Lung (tissue), 12 donors: Measurements from ENCODE around the gene TTC34. TPM values are rescaled to one million over a fixed set of nuclear protein-coding genes. Genes with fewer than 3 reads are reported as not detected.

Experiments used
- ATAC-seq: fragments of 200-7000 bp; cut with Tn5 transposase; one replicate; pipeline ENCODE4 v1.9.1; 2020; ENCODE audit warnings: moderate number of reproducible peaks; ENCODE audit not compliant: insufficient read depth, low FRiP score
- DNase-seq, 3 donors: peaks; one replicate each; pipeline ENCODE4 v3.0.0-alpha.2; 2013 to 2017
- H3K27ac ChIP-seq, 2 donors: one replicate each; pipeline ENCODE4 v1.5.1; 2013; ENCODE audit warnings: mild to moderate bottlenecking in 2 of 2, moderate library complexity in 2 of 2, control low read depth in 1 of 2, inconsistent platforms in 1 of 2, low read depth in 1 of 2, low read length in 1 of 2
- H3K27me3 ChIP-seq, 3 donors: one replicate each; pipeline ENCODE4 v1.5.1; 2013; ENCODE audit warnings: low read length in 2 of 3; ENCODE audit not compliant: control insufficient read depth in 3 of 3, insufficient read depth in 3 of 3
- H3K36me3 ChIP-seq, 4 donors: one replicate each; pipeline ENCODE4 v1.5.1; 2013; ENCODE audit warnings: low read length in 4 of 4, mild to moderate bottlenecking in 1 of 4, moderate library complexity in 1 of 4; ENCODE audit not compliant: control insufficient read depth in 4 of 4, insufficient read depth in 4 of 4
- H3K4me1 ChIP-seq, 5 donors: one replicate each; pipeline ENCODE4 v1.5.1; 2013; ENCODE audit warnings: low read length in 5 of 5, mild to moderate bottlenecking in 2 of 5, moderate library complexity in 1 of 5; ENCODE audit not compliant: control insufficient read depth in 5 of 5, insufficient read depth in 5 of 5
- H3K4me3 ChIP-seq: one replicate; pipeline ENCODE4 v1.5.1; 2013; ENCODE audit warnings: mild to moderate bottlenecking, control low read depth, moderate library complexity
- H3K9ac ChIP-seq, 2 donors: one replicate each; pipeline ENCODE4 v1.5.1; 2013; ENCODE audit warnings: low read length in 2 of 2, control low read depth in 1 of 2; ENCODE audit not compliant: insufficient read depth in 1 of 2
- H3K9me3 ChIP-seq, 4 donors: one replicate each; pipeline ENCODE4 v1.5.1; 2013; ENCODE audit warnings: low read length in 3 of 4, mild to moderate bottlenecking in 1 of 4, moderate library complexity in 1 of 4; ENCODE audit not compliant: control insufficient read depth in 4 of 4, insufficient read depth in 3 of 4
- CTCF ChIP-seq: IDR thresholded peaks from 2 replicates; pipeline ENCODE4 v1.5.1; 2012; ENCODE audit warnings: mild to moderate bottlenecking; ENCODE audit errors: control extremely low read depth, extremely low read depth
- WGBS, 2 donors: extraction: QIAGEN DNeasy Blood & Tissue Kit; methylation state at CpG; one replicate each; pipeline ENCODE4 v1.1.7; 2013; 5-methylcytosine and 5-hydroxymethylcytosine counted together
- polyA plus RNA-seq, 2 donors: library from polyadenylated mRNA; stranded (reverse); fragments of 200-250 nt; gene quantifications; one replicate each; pipeline ENCODE4 v1.2.1, GENCODE V29; 2013
- total RNA-seq, 2 donors: library from RNA; depleted of rRNA in 1 of 2; stranded (reverse); fragments of >200 nt in 1 of 2; gene quantifications; one replicate each; pipeline ENCODE4 v1.2.1, GENCODE V29; 2014 to 2021
- donor health status: control.
- donor health status: control.
- donor health status: Bipolar disorder and iron deficiency.
- donor health status: healthy.
- donor health status: DM: yes; HTN: yes; CAD: no.

The TTC34 gene
- total and polyA plus RNA-seq, 4 donors: 0.30 to 3.3 (median 0.75) TPM

- WGBS, 2 donors: 89 to 91% methylated on average over 14 of the region's 14 CpGs
- Histone ChIP-seq H3K4me1 (peaks cover 0 to 16% (median 0%) of the 10 kb centered on the region in 5 donors), H3K9me3 (peaks cover 0 to 10% (median 3%) of the 10 kb centered on the region in 4 donors)
Observed at GRCh38 chr1:2644171-2644570, 157.3 kb downstream of the TTC34 start.

GRCh38 chr1:2643414-2644077 is 157.9 kb downstream of the TTC34 start:
- no peak for TF ChIP-seq CTCF
- ATAC-seq: no peak
- H3K4me1 ChIP-seq: peaks cover 0 to 16% (median 0%) of the 10 kb centered on the region in 5 donors
- peak overlapping the region; percentile 66 for H3K4me3 ChIP-seq
- no peaks in the 10 kb centered on the region for H3K27me3 ChIP-seq
- H3K9ac ChIP-seq: no peak overlapping the region
- H3K36me3 ChIP-seq: no peaks in the 10 kb centered on the region
- H3K9me3 ChIP-seq: peaks cover 0 to 4% (median under 1%) of the 10 kb centered on the region in 4 donors
- 13 to 16% methylated on average over 24 of the region's 24 CpGs for WGBS, 2 donors
- no peak for DNase-seq
- no peak overlapping the region for H3K27ac ChIP-seq

More at GRCh38 chr1:2644171-2644570, 157.3 kb downstream of the TTC34 start:
- H3K27ac ChIP-seq: no peak overlapping the region
- no peak for DNase-seq
- TF ChIP-seq CTCF: no peak
- no peaks in the 10 kb centered on the region for H3K36me3 ChIP-seq
- no peak for ATAC-seq
- no peak overlapping the region for H3K4me3 ChIP-seq
- H3K27me3 ChIP-seq: no peaks in the 10 kb centered on the region
- no peak overlapping the region for H3K9ac ChIP-seq

GRCh38 chr1:2642560-2643413 is 158.7 kb downstream of the TTC34 start:
- H3K27me3 ChIP-seq: no peaks in the 10 kb centered on the region
- DNase-seq (peak; percentile 96 to 98 (median 97)), ATAC-seq (peak; percentile 81)
- H3K9ac ChIP-seq: peak overlapping the region; percentile 42 to 63
- peak overlapping the region; percentile 87 to 89 for H3K27ac ChIP-seq
- peak overlapping the region; percentile 66 for H3K4me3 ChIP-seq
- TF ChIP-seq CTCF: no peak
- H3K4me1 ChIP-seq: peaks cover 0 to 16% (median 0%) of the 10 kb centered on the region in 5 donors
- H3K9me3 ChIP-seq: peaks cover 0 to 2% (median 0%) of the 10 kb centered on the region in 4 donors
- WGBS, 2 donors: 0% methylated on average over 67 to 84 of the region's 84 CpGs
- no peaks in the 10 kb centered on the region for H3K36me3 ChIP-seq
